ENCODE measurements around the gene HNRNPA1. TPM values are rescaled to one million over a fixed set of nuclear protein-coding genes. Genes with fewer than 3 reads are reported as not detected.

The HNRNPA1 gene
- total RNA-seq, 2 experiments from 2014 or later, result 1,642 to 2,308 TPM

GRCh38 chr12:54253240-54253639 is 27.3 kb upstream of the HNRNPA1 start:
- ATAC-seq (no peak), DNase-seq (no peak)
- H3K4me1 Mint-ChIP-seq, result peaks cover 18% of the 10 kb centered on the region
- H3K27me3 Mint-ChIP-seq, result no peaks in the 10 kb centered on the region
- no peak overlapping the region for H3K27ac Mint-ChIP-seq
- POLR2A ChIA-PET, result interaction anchor here (1.2 kb wide), 1 partner anchor 26 kb away, joined by 3 read pairs; no protein-coding TSS in a partner anchor
- H3K9me3 Mint-ChIP-seq (ENCODE audit: low read depth), result no peaks in the 10 kb centered on the region
- CTCF ChIA-PET, result interaction anchor here (0.6 to 2.2 kb wide), 8 partner anchors 32 to 146 kb away, joined by 3 to 13 read pairs (median 4); partner anchors contain the start of gene COPZ1
- no peak overlapping the region for H3K4me3 Mint-ChIP-seq
- intact Hi-C loops (cut with DNase I, micrococcal nuclease), result no loop called here
- peaks cover 53% of the 10 kb centered on the region for H3K36me3 Mint-ChIP-seq (ENCODE audit: low read depth)

DNA sequence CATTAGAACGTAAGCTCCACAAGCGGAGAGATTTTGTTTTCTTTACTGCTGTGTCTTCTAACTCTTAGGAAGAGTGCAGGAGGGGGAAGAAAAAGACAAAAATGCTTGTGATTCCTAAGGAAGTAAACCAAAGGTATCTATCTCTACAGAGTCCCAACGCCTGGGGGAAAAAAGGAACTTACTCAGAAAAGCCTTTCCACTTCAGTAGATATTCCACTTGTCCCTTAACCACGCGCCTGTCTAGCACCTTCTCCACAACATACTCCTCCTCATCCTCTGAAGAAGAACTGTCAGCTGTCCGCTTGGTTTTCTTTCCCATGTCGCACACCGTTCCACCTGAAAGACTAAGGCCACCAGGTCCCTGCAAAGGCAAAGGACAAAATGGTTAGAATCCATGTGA is 23.2 kb upstream of the HNRNPA1 start:
- H3K9me3 Mint-ChIP-seq (ENCODE audit: low read depth), result no peaks in the 10 kb centered on the region
- no peak overlapping the region for H3K4me3 Mint-ChIP-seq
- intact Hi-C loops (cut with DNase I, micrococcal nuclease), result no loop called here
- ATAC-seq (no peak), DNase-seq (no peak)
- peaks cover 35% of the 10 kb centered on the region for H3K36me3 Mint-ChIP-seq (ENCODE audit: low read depth)
- H3K27me3 Mint-ChIP-seq, result no peaks in the 10 kb centered on the region
- H3K27ac Mint-ChIP-seq, result no peak overlapping the region
- POLR2A ChIA-PET, result no interaction called here
- CTCF ChIA-PET, result interaction anchor here (1.6 to 2.4 kb wide), 3 partner anchors 14 to 105 kb away, joined by 4 to 10 read pairs (median 5); no protein-coding TSS in a partner anchor
- H3K4me1 Mint-ChIP-seq, result peaks cover 31% of the 10 kb centered on the region

GRCh38 chr12:54258201-54258681 is 22.3 kb upstream of the HNRNPA1 start:
- intact Hi-C loops (cut with DNase I, micrococcal nuclease), result loop anchor here in 1 of 2 experiments (2.0 kb wide), 1 partner anchor 21 kb away; no protein-coding TSS in a partner anchor
- H3K27me3 Mint-ChIP-seq, result no peaks in the 10 kb centered on the region
- ChIA-PET POLR2A (interaction anchor here (1.0 kb wide), 1 partner anchor 12 kb away, joined by 3 read pairs; no protein-coding TSS in a partner anchor), CTCF (interaction anchor here (0.6 to 2.4 kb wide), 13 partner anchors 9 to 229 kb away, joined by 3 to 10 read pairs (median 5); partner anchors contain the start of gene COPZ1)
- ATAC-seq (no peak), DNase-seq (no peak)
- peak overlapping the region; percentile 51 for H3K27ac Mint-ChIP-seq
- peaks cover 37% of the 10 kb centered on the region for H3K36me3 Mint-ChIP-seq (ENCODE audit: low read depth)
- H3K4me1 Mint-ChIP-seq, result peaks cover 34% of the 10 kb centered on the region
- H3K4me3 Mint-ChIP-seq, result no peak overlapping the region
- H3K9me3 Mint-ChIP-seq (ENCODE audit: low read depth), result no peaks in the 10 kb centered on the region

GRCh38 chr12:54259194-54260011 is 21.1 kb upstream of the HNRNPA1 start:
- ChIA-PET CTCF (interaction anchor here (0.5 to 2.4 kb wide), 14 partner anchors 9 to 891 kb away, joined by 3 to 10 read pairs (median 4); partner anchors contain the start of genes CBX5, HNRNPA1 and HOXC5), POLR2A (interaction anchor here (1.0 kb wide), 1 partner anchor 20 kb away, joined by 5 read pairs; the partner anchor contains the start of gene CBX5)
- ATAC-seq (peak; percentile 81), DNase-seq (peak; percentile 68)
- Mint-ChIP-seq H3K27ac (peak overlapping the region; percentile 49), H3K4me3 (peak overlapping the region; percentile 59), H3K36me3 (ENCODE audit: low read depth) (peaks cover 36% of the 10 kb centered on the region), H3K9me3 (ENCODE audit: low read depth) (no peaks in the 10 kb centered on the region), H3K27me3 (no peaks in the 10 kb centered on the region), H3K4me1 (peaks cover 39% of the 10 kb centered on the region)
- intact Hi-C loops (cut with DNase I, micrococcal nuclease), result loop anchor here in 1 of 2 experiments (2.0 kb wide), 1 partner anchor 19 kb away; no protein-coding TSS in a partner anchor

DNA sequence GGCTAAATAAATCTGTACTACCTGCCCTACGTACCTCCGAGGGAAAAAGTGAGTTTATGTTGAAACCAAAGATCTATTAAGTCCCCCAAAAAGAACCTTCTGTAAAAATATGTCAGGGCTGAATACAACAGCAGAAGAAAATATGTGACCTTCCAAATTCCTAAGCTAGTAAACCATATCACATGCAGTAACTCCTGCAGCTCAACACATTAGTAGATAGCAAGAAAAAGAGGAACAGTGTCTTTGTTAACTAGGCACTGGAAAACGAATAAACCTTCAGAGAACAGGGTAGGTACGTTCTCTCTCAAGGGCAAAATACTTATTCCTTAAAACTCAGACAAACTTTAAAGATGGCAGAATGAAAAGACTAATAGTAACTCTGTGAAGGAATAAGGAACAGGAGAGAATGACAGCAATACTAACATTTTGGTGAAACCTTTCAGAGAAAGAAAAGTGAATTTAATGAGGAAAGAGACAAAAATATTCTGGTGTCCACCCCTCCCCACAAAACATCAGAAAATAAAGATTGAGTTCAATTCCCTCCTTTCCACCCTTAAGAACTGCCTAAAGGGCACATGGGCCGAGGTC is 18.6 kb upstream of the HNRNPA1 start:
- CTCF ChIA-PET, result interaction anchor here (1.0 to 3.0 kb wide), 4 partner anchors 8 to 22 kb away, joined by 3 to 23 read pairs (median 4); partner anchors contain the start of gene CBX5
- no peak for DNase-seq
- POLR2A ChIA-PET, result no interaction called here
- peaks cover 49% of the 10 kb centered on the region for H3K4me1 Mint-ChIP-seq
- intact Hi-C loops (cut with DNase I, micrococcal nuclease), result no loop called here
- no peak overlapping the region for H3K27ac Mint-ChIP-seq
- H3K4me3 Mint-ChIP-seq, result no peak overlapping the region
- H3K9me3 Mint-ChIP-seq (ENCODE audit: low read depth), result no peaks in the 10 kb centered on the region
- no peaks in the 10 kb centered on the region for H3K27me3 Mint-ChIP-seq
- no peak for ATAC-seq
- peaks cover 23% of the 10 kb centered on the region for H3K36me3 Mint-ChIP-seq (ENCODE audit: low read depth)

DNA sequence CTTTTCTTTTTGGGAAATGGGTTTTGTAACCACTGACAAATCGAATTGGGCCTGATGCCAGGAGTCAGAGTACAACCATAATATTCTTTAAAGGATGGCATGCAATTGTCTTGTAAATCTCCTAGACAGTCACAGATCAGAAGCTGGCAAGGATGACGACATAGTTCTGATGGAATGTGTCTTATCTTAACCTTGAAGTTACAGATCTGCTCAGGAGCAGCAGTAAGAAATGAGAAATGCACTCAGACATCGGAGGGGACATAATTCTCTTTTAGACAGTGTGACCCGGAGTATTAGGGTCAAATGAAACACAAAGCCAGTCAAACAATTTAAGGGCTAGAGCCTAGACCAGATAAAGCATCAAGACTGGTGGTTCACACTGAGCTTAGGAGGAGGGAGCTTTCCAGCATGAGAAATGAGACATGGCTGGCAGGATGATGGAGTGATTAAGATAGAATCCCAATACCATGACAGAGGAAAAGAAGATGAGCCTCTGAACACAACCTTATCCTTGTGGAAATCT is 18.1 kb upstream of the HNRNPA1 start:
- peaks cover 17% of the 10 kb centered on the region for H3K36me3 Mint-ChIP-seq (ENCODE audit: low read depth)
- intact Hi-C loops (cut with DNase I, micrococcal nuclease), result no loop called here
- POLR2A ChIA-PET, result no interaction called here
- H3K4me1 Mint-ChIP-seq, result peaks cover 49% of the 10 kb centered on the region
- no peak for ATAC-seq
- CTCF ChIA-PET, result interaction anchor here (1.0 to 3.0 kb wide), 4 partner anchors 8 to 23 kb away, joined by 3 to 23 read pairs (median 4); partner anchors contain the start of gene CBX5
- no peak overlapping the region for H3K27ac Mint-ChIP-seq
- no peak for DNase-seq
- H3K9me3 Mint-ChIP-seq (ENCODE audit: low read depth), result no peaks in the 10 kb centered on the region
- H3K4me3 Mint-ChIP-seq, result no peak overlapping the region
- H3K27me3 Mint-ChIP-seq, result no peaks in the 10 kb centered on the region

DNA sequence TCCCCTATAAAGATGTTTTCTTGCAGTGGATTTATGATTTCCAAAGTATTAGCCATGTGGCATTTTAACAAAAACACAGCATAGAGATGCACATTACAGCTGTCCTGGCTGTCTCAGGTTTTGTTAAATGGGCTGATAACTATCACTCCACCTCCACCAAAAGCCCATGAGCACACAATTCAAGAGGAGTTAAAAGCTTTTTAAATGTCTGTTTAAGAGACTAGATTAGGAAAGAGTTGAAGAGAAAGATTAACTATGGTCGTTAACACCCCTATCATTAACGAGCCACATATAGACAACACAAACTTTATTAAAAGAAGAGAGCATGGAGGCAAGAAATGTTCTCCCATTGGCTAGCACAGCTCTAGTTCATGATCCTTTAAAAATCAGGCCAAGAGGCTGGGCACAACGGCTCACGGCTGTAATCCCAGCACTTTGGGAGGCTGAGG is 15.1 kb upstream of the HNRNPA1 start:
- H3K4me3 Mint-ChIP-seq, result no peak overlapping the region
- ATAC-seq, result no peak
- no peaks in the 10 kb centered on the region for H3K27me3 Mint-ChIP-seq

GRCh38 chr12:54266852-54267251 is 13.7 kb upstream of the HNRNPA1 start:
- H3K36me3 Mint-ChIP-seq (ENCODE audit: low read depth), result peaks cover 18% of the 10 kb centered on the region
- ATAC-seq (no peak), DNase-seq (no peak)
- no peaks in the 10 kb centered on the region for H3K27me3 Mint-ChIP-seq
- intact Hi-C loops (cut with DNase I, micrococcal nuclease), result no loop called here
- peaks cover 45% of the 10 kb centered on the region for H3K4me1 Mint-ChIP-seq
- H3K4me3 Mint-ChIP-seq, result no peak overlapping the region
- no peak overlapping the region for H3K27ac Mint-ChIP-seq
- CTCF ChIA-PET, result interaction anchor here (0.7 to 1.4 kb wide), 3 partner anchors 9 to 31 kb away, joined by 3 read pairs; no protein-coding TSS in a partner anchor
- POLR2A ChIA-PET, result no interaction called here
- H3K9me3 Mint-ChIP-seq (ENCODE audit: low read depth), result no peaks in the 10 kb centered on the region

More for the DNA sequence above, 15.1 kb upstream of the HNRNPA1 start:
- ChIA-PET CTCF (interaction anchor here (0.6 to 2.5 kb wide), 11 partner anchors 8 to 173 kb away, joined by 3 to 12 read pairs (median 4); partner anchors contain the start of gene COPZ1), POLR2A (interaction anchor here (0.6 to 1.9 kb wide), 2 partner anchors 14 to 15 kb away, joined by 4 to 7 read pairs; partner anchors contain the start of gene HNRNPA1)
- DNase-seq, result no peak
- intact Hi-C loops (cut with DNase I, micrococcal nuclease), result no loop called here
- H3K27ac Mint-ChIP-seq, result no peak overlapping the region
- peaks cover 35% of the 10 kb centered on the region for H3K4me1 Mint-ChIP-seq
- no peaks in the 10 kb centered on the region for H3K9me3 Mint-ChIP-seq (ENCODE audit: low read depth)
- H3K36me3 Mint-ChIP-seq (ENCODE audit: low read depth), result peaks cover 10% of the 10 kb centered on the region

GRCh38 chr12:54270345-54270744 is 10.2 kb upstream of the HNRNPA1 start:
- POLR2A ChIA-PET, result interaction anchor here (0.6 to 1.0 kb wide), 3 partner anchors 9 to 12 kb away, joined by 3 to 5 read pairs (median 3); partner anchors contain the start of gene CBX5

DNA sequence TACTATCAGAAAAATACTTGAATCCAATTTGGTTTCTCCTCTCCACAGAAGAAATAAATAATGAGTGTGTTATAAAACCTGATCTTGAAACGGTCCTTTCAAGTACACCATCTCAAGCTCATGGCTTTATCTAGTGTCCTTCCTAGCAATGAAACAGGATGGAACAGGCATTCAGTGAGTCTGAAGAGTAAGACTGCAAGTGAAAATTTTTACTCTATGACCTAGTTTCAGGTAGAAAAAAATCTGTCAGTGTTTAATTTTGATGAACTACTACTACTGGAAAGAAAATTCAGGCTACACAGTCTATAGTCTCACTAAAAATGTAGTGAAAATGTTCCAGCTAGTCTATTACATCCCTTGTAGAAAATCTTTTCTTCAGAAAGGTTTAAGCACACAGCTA is 8.3 kb upstream of the HNRNPA1 start:
- DNase-seq (no peak), ATAC-seq (peak; percentile 87)
- Mint-ChIP-seq H3K9me3 (ENCODE audit: low read depth) (no peaks in the 10 kb centered on the region), H3K36me3 (ENCODE audit: low read depth) (peaks cover 46% of the 10 kb centered on the region), H3K27ac (peak overlapping the region; percentile 79), H3K27me3 (no peaks in the 10 kb centered on the region), H3K4me3 (no peak overlapping the region), H3K4me1 (peaks cover 67% of the 10 kb centered on the region)
- CTCF ChIA-PET, result interaction anchor here (0.9 to 3.5 kb wide), 13 partner anchors 9 to 107 kb away, joined by 3 to 17 read pairs (median 4); partner anchors contain the start of genes COPZ1 and HNRNPA1
- intact Hi-C loops (cut with DNase I, micrococcal nuclease), result loop anchor here in 1 of 2 experiments (5.0 kb wide), 1 partner anchor 250 kb away; no protein-coding TSS in a partner anchor
- POLR2A ChIA-PET, result interaction anchor here (0.7 to 1.6 kb wide), 3 partner anchors 8 to 87 kb away, joined by 3 to 10 read pairs (median 5); partner anchors contain the start of genes CBX5 and HNRNPA1

More at GRCh38 chr12:54270345-54270744, 10.2 kb upstream of the HNRNPA1 start:
- Mint-ChIP-seq H3K4me3 (no peak overlapping the region), H3K27ac (peak overlapping the region; percentile 75), H3K36me3 (ENCODE audit: low read depth) (peaks cover 36% of the 10 kb centered on the region), H3K27me3 (no peaks in the 10 kb centered on the region), H3K4me1 (peaks cover 53% of the 10 kb centered on the region), H3K9me3 (ENCODE audit: low read depth) (no peaks in the 10 kb centered on the region)
- peak; percentile 37 for DNase-seq
- CTCF ChIA-PET, result interaction anchor here (0.6 to 3.5 kb wide), 6 partner anchors 10 to 198 kb away, joined by 3 to 17 read pairs (median 5); partner anchors contain the start of genes CBX5 and HNRNPA1
- peak; percentile 60 for ATAC-seq
- intact Hi-C loops (cut with DNase I, micrococcal nuclease), result loop anchor here in 1 of 2 experiments (5.0 kb wide), 1 partner anchor 252 kb away; no protein-coding TSS in a partner anchor

Measured in activated CD4-positive, alpha-beta T cell treated with anti-CD3 and anti-CD28 coated beads for 36 hours (primary cell).